Left lobe of liver (tissue), 2 donors: Measurements from ENCODE around the gene IFNL4. TPM values are rescaled to one million over a fixed set of nuclear protein-coding genes. Genes with fewer than 3 reads are reported as not detected.
A peak's percentile ranks its signal among the peaks of the same experiment; 100 is the strongest.
"Not testable (repeated sequence)": the region's sequence is repeated elsewhere in the genome, so short reads cannot be mapped to it uniquely, and the experiment has no call there.

Experiments
- ATAC-seq: fragments of 200-7000 bp; cut with Tn5 transposase; one replicate; pipeline ENCODE4 v1.9.1; 2020; ENCODE audit warnings: mild to moderate bottlenecking, moderate library complexity
- DNase-seq: peaks from one replicate; pipeline ENCODE4 v3.0.0-alpha.2; 2020; ENCODE audit warnings: low spot score
- total RNA-seq: library from RNA; stranded (reverse); gene quantifications from one replicate; pipeline ENCODE4 v1.2.1, GENCODE V29; 2021
- donor health status: DM: no; HTN: no; CAD: no; lungs with moderate emphysema.
- donor health status: DM: no; HTN: yes; CAD: no.

Gene IFNL4
- total RNA-seq, 1 donor from 2014 or later = not detected

DNA sequence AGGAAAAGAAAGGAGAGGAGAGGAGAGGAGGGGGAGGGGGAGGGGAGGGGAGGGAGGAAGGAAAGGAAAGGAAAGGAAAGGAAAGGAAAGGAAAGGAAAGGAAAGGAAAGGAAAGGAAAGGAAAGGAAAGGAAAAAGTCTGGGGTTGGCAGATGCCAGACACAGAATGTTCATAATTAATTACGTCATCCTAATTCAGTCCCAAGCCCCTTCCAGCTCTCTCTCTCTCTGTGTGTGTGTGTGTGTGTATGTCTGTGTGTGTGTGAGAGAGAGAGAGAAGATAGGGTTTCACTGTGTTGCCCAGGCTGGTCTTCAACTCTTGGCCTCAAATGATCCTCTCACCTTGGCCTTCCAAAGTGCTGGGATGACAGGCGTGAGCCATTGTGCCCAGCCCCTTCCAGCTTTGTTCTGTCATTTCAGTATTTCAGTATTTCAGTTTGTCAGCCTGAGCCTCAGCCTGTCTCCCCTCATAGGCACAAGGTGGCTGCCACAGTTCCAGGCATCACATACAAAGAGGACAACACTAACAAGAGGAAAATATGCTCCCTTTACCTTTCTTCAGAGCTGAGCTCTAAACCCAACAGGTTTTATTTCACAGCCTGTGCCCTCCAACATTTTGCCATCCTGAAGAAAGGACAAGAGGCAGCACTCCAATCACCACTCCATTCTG, 18.4 kb downstream of the IFNL4 start:
- no peak for DNase-seq
- no peak for ATAC-seq

DNA sequence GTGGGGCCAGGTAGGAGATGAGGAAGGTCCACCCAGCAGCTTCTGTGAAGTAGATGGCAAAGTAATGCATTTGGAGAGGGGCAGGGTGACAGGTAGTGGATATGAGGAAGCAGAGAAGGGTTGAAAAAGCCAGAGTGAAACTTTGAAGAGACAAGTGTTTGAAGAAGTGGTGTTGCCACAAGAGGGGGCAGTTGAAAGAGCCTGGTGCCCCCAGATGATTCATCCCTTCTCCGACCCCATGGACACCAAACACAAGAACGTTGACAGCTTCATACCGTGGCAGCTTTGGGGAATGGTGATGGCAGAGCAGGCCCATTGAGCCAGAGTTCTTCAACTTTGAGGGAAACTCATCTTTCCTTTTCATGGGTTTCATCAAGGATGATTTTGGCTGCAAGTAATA, 23.7 kb downstream of the IFNL4 start:
- no peak for DNase-seq
- ATAC-seq = no peak

DNA sequence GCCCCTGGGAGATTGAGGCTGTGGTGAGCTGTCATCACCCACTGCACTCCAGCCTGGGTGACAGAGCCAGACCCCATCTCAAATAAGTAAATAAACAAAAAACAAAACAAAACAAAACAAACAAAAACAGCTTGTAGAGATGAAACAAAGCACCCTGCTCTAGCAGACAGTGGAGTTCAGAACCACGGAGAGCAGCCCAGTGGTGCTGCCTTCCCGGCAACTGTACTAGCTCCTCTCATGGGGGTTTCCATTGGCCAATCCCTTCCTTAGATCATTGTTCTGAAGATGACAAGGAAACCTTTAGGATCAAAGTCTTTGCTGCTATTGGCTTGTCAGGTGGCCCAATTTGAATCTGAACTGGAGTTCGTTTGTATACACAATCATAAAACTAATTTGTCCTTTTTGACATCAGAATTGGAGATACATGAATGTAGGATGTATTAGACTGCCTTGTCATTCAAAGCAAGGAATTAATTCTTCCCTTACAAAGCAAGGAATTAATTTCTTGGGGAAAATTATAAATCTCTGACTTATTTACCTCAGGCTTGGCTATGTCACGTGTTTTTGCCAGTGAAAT, 24.9 kb downstream of the IFNL4 start:
- DNase-seq = no peak

DNA sequence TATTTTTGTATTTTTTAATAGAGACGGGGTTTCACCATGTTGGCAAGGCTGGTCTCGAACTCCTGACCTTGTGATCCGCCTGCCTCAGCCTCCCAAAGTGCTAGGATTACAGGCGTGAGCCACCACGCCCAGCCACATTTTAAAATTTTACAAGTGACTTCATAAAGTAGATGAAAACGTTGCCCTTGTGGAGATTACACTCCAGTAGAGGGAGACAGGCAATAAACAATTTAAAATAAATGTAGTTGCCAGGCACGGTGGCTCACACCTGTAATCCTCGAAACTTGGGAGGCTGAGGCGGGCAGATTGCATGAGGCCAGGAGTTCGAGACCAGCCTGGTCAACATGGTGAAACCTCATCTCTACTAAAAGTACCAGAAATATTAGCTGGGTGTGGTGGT, 29.5 kb downstream of the IFNL4 start:
- peak; percentile 32 for ATAC-seq
- not testable (repeated sequence) for DNase-seq

More for the DNA sequence above, 24.9 kb downstream of the IFNL4 start:
- ATAC-seq = no peak

DNA sequence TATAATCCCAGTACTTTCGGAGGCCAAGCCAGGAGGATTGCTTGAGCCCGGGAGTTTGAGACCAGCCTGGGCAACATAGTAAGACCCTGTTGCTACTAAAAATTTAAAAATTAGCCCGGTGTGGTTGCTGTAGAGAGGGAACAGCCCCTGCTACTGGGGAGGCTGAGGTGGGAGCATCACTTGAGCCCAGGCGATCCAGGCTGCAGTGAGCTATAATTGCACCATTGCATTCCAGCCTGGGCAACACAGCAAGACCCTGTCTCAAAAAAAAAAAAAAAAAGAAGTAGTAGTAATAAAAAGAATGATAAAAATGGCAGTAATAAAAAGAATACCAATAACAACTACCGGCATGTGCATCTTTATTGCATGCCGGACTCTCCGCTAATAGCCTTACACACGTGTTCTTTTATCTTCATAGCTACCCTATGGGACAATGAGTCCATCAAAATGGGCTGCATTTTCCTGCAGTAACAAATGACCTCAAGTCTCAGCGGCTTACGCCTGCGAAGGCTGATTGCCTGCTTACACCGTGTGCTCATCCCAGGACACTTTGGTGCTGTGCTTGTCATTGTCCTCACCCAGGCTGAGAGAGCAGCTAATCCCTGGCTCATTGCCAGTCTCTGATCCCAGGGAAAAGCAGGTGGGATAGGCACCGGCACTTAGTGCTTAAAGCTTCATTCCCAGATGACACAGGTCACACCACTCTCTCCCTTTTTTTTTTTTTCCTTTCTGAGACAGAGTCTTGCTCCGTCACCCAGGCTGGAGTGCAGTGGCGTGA, 30.2 kb downstream of the IFNL4 start:
- ATAC-seq = no peak
- no peak for DNase-seq

DNA sequence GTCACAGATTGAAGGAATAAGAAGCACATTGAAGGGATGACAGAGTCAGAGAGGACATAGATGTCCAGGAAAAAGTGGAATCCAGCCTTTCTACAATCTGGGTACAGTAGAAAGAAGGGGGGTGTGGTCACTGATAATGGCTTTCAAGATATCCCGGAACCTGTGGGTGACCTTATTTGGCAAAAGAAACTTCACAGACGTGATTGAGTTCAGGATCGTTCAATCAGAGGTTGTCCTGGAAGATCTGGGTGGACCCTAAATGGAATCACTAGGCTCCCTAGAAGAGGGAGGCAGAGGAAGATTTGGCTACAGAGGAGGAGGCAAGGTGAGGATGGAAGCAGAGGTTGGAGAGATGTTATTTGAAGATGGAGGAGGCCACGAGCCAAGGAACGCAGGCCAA, 31.6 kb downstream of the IFNL4 start:
- DNase-seq (no peak), ATAC-seq (no peak)

DNA sequence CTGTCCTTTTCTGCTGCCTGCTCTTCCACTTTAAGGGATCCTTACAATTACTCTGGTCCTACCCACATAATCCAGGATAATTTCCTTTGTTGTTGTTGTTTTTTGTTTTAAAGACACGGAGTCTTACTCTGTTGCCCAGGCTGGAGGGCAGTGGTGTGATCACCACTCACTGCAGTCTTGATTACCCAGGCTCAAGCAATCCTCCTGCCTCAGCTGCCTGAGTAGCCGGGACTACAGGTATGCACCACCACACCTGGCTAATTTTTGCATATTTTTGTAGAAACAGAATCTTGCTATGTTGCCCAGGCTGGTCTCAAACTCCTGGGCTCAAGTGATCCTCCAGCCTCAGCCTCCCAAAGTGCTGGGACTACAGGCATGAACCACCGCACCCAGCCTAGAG, 33.3 kb downstream of the IFNL4 start:
- not testable (repeated sequence) for DNase-seq, ATAC-seq

DNA sequence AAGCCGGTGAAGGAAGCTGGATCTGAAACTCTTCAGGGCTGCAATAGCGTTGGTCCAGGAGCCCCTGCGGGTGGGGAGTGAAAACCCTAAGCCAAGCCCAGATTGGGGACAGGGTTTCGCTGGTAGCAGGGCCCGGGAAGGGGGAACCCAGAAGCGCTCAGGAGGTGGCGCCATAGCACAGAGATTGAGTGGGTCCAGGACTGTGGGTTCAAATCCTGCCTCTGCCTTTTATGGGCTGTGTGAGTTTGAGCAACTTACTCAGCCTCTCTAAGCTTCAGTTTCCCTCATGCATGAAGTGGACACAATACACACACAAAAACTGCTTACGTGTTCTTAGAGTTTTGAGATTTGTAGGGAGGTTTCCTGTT, 36.3 kb downstream of the IFNL4 start:
- peak; percentile 49 for DNase-seq
- peak; percentile 80 for ATAC-seq

DNA sequence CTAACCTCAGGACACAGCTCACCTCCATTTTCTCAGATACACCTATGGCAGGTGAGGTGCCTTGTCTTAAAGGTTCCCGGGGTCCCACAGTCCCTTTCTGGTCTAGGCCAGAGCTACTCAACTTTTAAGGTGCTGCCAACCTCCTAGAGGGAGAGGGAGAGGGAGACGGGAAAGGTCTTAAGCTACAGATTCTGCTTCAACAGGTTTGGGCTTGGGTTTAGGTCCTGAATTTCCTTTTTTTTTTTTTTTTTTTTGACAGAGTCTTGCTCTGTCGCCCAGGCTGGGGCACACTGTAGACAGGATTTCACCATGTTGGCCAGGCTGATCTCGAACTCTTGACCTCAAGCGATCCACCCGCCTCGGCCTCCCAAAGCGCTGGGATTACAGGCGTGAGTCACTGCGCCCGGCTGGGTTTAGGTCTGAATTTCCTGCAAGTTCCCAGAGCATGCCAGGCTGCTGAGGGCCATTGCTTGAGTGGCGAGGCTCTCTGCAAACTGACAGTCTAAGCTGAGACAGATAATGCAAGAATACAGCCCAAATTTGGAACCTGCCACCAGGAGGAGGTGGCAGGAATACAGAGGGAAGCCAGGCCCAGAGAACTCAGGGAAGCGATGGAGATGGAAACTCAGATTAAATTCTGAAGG, 36.8 kb downstream of the IFNL4 start:
- DNase-seq (no peak), ATAC-seq (no peak)

DNA sequence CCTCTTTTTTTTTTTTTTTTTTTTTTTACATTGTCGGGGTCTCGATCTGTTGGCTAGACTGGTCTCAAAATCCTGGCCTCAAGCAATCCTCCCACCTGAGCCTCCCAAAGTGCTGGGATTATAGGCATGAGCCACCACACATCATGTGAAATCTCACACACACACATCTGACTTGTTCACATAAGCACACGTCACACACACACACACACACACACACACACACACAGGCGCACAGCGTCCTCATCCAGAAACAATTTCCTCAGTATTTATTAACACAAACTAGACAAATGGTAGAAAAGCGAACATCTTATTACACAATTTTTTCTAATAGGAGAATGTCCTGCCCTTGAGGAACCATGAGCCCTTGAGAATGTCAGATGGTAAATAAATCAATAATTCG, 39.5 kb downstream of the IFNL4 start:
- no peak for DNase-seq
- no peak for ATAC-seq

DNA sequence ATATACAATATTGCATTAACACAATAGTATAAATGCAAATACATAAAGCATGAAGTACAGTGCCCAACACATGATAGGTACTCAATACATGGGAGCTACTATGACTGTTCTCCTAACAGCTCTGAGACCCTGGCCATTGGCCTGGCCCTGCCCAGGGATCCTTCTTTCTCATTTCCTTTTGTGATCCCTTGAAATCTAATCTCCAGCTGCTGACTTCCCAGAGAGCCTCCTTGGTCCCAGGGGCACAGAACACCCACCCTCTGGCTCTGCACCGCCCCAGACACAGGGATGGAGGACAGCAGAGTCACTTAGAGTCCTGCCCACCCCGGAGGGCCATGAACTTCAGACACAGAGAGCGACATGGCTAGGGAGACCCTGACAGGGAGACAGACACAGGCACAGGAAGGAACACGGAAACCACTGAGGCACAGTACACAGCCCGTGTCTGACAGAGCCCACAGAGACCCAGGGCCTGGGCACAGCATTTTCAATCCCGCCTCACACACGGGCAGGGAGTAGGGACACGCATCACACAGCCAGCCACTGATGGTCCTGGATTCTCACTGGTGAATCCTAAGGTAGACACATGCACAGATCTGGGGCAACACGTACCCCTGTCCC, 40.4 kb downstream of the IFNL4 start:
- ATAC-seq (no peak), DNase-seq (no peak)

DNA sequence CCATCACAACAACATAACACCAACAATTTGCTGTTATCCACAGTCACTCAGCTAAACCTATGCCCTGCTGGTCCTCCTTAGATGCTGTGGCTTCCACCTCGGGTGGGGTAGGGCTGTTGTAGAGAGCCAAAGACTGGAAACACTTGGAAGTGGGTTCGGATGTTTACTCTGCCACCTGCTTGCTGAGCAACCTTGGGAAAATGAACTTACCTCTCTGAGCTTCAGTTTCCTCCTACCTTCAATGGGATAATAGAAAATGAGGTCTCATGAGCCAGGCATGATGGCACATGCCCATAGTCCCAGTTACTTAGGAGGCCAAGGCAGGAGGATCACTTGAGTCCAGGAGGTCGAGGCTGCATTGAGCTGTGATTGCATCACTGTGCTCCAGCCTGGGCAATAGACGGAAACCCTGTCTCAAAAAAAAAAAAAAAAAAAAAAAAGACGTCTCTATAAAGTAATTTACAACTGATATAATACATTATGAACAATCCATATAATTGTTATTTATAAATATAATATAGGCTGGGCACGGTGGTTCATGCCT, 41.3 kb downstream of the IFNL4 start:
- DNase-seq (no peak), ATAC-seq (no peak)

DNA sequence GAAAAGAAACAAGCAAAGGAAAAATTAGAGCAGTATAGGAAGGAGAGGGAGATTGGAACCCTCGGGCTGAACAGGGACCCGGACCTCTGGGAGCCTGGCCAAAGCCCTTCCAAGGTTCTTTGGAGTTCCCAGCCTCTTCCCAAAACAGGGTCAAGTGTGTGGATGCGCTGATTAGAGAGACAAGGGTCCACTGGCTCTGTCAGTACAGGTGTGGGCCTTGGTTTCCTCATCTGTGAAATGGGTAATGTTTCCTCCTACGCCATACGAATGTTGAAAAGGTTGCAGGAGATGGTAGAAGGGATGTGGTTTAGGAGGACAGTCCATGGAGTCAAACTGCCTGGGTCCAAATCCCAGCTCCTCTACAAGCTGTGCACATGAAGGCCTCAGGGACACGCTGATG, 42.5 kb downstream of the IFNL4 start:
- no peak for ATAC-seq
- no peak for DNase-seq

DNA sequence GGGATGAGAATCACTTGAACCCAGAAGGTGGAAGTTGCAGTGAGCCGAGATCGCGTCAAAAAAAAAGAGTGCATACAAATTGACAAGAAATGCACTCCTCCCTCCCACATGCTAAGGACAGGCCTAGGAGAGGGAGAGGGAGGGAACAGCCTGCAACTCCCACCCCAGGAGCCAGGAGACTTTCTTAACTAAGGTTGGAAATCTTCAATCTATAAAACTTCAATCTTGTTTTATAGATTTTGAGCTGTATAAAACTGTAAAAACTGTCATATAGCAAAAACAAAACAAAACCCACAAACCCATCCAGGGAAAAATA, 43.2 kb downstream of the IFNL4 start:
- no peak for ATAC-seq
- no peak for DNase-seq

DNA sequence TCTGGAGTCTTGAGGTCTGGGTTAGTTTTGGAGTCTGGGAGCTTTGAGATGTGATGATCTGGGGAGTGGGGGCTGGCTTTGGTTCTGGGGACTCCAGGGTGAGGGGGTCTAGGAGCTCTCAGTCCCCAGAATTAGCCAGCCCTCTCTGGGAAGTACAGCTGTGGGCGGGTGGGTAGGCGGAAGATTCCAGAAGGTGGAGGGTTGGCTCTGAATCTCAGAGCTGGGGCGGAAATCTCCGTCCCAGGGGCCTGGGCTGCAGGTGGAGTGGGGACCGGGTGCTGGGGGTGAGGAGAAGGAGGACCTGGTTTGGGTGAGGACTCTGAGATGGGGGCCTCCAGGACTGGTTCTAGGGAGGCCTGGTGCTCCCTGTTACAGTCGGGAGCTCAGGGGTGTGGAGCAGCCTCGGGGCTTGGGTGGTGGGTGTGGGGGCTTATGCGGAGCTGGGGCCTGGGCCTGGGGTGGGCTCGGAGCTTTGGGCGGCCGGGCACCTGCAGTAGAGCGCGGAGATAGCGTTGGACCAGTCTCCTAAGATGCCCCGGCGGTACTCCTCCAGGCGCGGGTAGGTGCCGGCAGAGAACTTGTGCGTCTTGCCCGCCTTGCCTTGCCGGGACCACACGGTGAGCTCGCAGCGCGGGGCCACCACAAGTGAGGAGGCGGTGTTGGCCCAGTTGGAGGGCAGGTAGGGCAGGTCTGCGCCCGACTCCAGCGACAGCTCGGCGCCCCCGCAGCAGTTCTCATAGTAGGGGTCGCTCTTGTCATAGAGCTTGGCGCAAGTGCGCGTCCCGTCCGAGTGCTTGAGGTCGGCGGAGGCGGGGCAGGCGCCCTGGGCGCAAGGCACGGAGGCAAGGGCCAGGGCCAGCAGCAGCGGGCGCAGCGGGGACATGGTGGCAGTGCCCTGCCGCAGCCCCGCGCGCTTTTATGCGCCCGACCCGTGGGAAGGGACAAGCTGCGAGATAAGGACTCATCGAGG, 45.0 kb downstream of the IFNL4 start, which contains the start of gene SYCN:
TSS of gene SYCN (minus strand) at position 892 of the 970 bp plus-strand sequence. CDS start at position 883, 9 bp downstream.
- ATAC-seq (no peak), DNase-seq (no peak)

DNA sequence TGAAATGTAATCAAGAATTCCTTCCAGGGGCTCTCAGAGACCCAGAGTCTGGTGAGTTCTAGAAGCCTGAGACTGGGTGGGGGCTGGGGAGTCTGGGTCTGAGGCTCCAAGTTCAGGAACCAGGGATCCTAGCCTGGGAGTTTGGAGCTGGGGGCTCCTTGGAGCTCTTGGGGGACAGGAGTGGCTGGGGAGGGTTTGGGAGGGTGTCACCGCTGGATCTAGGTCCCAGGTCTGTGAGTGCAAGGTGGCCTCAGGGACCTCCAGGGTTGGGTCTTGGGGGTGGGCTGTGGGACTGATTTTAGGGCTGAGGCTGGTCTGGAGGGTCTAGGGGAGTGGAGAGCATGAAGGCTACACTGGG, 45.7 kb downstream of the IFNL4 start:
- DNase-seq = no peak
- ATAC-seq = no peak

DNA sequence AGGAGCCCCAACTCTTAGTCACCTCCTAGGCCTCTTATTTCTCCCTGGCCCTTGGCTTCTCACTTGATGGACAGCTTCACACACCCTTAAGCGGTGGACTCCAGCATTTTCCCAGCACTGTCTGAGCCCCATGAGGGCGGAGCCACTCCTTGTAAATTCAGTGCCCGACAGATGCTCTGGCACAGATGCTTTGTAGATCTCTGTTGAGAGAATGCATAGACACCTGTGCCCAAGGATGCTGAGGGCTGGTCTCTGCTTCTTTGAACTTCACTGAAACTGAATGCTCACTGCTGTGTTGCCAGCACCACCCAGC, 47.9 kb downstream of the IFNL4 start:
- DNase-seq (no peak), ATAC-seq (no peak)

DNA sequence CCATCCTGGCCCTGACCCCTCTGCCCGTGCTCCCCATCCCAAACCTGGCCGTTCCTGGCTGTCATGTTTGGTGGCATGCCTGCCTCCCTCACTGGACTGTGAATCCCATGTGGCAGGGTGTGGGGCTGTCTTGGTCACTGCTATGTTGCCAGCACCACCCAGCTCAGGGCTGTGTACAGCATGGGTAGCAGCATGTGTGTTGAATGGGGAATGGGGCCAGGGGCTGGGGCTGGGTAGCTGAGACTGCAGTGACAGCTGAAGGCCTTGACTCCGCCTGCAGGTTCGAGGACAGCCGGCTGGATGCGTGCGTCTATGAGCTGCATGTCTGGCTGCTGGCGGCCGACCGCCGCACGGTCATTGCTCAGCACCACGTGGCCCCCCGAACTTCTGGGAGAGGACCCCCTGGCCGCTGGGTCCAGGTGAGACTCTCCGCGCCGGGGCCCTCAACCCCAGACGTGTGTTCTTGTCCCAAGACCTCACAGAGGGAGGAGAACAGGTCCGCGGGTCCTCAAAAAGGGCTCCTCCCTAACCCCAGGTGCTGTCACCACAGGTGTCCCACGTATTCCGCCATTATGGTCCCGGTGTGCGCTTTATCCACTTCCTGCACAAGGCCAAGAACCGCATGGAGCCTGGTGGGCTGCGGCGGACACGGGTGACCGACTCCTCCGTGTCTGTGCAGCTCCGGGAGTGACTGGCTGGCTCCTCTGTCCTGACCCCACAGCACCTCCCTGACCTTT, 48.4 kb downstream of the IFNL4 start:
- DNase-seq (no peak), ATAC-seq (no peak)

DNA sequence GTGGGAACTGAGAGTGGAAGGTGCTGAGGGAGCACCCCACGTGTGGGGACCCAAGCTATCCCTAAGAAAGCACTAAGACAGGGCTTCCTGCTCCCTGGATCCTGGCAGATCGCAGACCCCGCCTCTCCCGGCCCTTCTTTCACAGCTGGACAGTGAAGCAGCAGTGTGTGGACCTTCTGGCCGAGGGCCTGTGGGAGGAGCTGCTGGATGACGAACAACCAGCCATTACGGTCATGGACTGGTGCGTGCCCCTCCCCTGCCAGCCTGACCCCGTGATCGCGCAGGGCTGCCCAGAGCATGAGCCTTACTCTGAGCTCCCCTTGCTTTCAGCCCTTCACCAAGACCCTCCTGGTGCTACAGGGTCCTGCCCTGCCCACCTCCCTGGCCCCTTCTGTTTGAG, 49.6 kb downstream of the IFNL4 start:
- DNase-seq = no peak

DNA sequence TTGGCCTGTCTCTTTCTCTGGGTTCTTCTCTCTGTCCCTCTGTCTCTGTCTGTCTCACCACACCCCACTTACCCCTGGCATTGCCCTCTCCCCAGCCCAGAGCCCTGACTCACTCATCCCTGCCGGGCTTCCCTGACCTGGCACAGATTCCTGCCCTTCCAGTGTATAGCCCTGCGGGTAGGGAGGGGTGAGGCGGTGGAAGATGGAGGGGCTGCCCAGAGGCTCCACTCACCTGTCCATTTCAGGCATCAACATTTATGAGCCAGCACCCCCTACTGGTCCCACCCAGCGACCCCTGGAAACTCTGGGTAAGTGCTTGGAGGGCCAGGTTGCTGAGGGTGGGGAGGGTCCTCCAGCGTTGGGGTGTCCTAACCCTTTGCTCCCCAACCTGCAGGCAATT, 50.8 kb downstream of the IFNL4 start:
- ATAC-seq = no peak
- no peak for DNase-seq

More for the DNA sequence above, 49.6 kb downstream of the IFNL4 start:
- ATAC-seq = peak; percentile 59
